WTC11 (cell line): Measurements from ENCODE around the gene MFGE8.

ENCODE experiments used
- SP1 ChIP-seq: sonication (generic); formaldehyde crosslinking; conservative IDR thresholded peaks from 2 replicates; pipeline ENCODE4 v1.8.1; 2022; ENCODE audit warnings: missing genetic modification reagents
- ZNF121 ChIP-seq: sonication (generic); formaldehyde crosslinking; IDR thresholded peaks from 2 replicates; pipeline ENCODE4 v1.8.0; 2023; ENCODE audit warnings: missing genetic modification reagents
- TF ChIP-seq, protein P1 (sequence below): fragments of 250-450 bp; sonication (Bioruptor Pico); IDR thresholded peaks from 2 replicates; pipeline ENCODE4 v1.8.0; 2021; ENCODE audit warnings: mild to moderate bottlenecking
- TF ChIP-seq, protein P2 (sequence below): fragments of 200-600 bp; IDR thresholded peaks from 2 replicates; pipeline ENCODE4 v1.8.0; 2022; ENCODE audit warnings: antibody characterized with exemption

DNA sequence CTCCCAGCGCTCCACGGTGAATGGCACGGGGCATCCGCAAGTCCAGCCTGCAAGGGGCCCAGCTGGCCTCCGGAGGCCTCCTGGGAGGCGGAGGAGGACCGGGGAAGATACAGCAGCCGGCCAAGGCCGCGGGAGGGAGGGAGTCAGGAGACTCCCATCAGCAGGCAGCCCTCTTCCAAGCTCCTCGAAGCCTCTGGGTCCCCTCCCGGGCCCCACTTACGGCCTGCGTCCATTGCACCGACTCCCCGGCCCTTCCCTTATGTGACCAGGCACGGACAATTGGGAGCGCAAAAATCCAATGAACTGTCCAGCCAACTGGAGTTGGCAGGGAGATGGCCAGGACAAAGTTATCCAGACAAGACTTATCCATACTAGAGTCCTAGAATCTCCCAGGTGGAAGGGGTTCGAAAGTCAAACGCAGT lies 668 bp downstream of the MFGE8 start:
- TF ChIP-seq, protein P1, sequence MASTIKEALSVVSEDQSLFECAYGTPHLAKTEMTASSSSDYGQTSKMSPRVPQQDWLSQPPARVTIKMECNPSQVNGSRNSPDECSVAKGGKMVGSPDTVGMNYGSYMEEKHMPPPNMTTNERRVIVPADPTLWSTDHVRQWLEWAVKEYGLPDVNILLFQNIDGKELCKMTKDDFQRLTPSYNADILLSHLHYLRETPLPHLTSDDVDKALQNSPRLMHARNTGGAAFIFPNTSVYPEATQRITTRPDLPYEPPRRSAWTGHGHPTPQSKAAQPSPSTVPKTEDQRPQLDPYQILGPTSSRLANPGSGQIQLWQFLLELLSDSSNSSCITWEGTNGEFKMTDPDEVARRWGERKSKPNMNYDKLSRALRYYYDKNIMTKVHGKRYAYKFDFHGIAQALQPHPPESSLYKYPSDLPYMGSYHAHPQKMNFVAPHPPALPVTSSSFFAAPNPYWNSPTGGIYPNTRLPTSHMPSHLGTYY, result no peak
- no peak for TF ChIP-seq SP1 (CRISPR knock-in tag)
- TF ChIP-seq ZNF121, result no peak
- TF ChIP-seq, protein P2, sequence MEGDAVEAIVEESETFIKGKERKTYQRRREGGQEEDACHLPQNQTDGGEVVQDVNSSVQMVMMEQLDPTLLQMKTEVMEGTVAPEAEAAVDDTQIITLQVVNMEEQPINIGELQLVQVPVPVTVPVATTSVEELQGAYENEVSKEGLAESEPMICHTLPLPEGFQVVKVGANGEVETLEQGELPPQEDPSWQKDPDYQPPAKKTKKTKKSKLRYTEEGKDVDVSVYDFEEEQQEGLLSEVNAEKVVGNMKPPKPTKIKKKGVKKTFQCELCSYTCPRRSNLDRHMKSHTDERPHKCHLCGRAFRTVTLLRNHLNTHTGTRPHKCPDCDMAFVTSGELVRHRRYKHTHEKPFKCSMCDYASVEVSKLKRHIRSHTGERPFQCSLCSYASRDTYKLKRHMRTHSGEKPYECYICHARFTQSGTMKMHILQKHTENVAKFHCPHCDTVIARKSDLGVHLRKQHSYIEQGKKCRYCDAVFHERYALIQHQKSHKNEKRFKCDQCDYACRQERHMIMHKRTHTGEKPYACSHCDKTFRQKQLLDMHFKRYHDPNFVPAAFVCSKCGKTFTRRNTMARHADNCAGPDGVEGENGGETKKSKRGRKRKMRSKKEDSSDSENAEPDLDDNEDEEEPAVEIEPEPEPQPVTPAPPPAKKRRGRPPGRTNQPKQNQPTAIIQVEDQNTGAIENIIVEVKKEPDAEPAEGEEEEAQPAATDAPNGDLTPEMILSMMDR, result no peak
